ENCODE measurements around the gene ANGEL1.

- TF ChIP-seq, protein P1, sequence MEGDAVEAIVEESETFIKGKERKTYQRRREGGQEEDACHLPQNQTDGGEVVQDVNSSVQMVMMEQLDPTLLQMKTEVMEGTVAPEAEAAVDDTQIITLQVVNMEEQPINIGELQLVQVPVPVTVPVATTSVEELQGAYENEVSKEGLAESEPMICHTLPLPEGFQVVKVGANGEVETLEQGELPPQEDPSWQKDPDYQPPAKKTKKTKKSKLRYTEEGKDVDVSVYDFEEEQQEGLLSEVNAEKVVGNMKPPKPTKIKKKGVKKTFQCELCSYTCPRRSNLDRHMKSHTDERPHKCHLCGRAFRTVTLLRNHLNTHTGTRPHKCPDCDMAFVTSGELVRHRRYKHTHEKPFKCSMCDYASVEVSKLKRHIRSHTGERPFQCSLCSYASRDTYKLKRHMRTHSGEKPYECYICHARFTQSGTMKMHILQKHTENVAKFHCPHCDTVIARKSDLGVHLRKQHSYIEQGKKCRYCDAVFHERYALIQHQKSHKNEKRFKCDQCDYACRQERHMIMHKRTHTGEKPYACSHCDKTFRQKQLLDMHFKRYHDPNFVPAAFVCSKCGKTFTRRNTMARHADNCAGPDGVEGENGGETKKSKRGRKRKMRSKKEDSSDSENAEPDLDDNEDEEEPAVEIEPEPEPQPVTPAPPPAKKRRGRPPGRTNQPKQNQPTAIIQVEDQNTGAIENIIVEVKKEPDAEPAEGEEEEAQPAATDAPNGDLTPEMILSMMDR (conservative IDR thresholded peaks at IDR 0.05; ENCODE audit: low read depth in 2 of 2) = no peak
- TF ChIP-seq CREB1 (CRISPR knock-in tag; IDR thresholded peaks at IDR 0.05; ENCODE audit: low read depth) (no peak), POLR2AphosphoS5 (IDR thresholded peaks at IDR 0.05; ENCODE audit: low read depth) (no peak), NANOG (IDR thresholded peaks at IDR 0.05; ENCODE audit: borderline replicate concordance) (no peak), EZH2phosphoT487 (IDR thresholded peaks at IDR 0.05; ENCODE audit: unreplicated experiment) (no peak), ETS1 (IDR thresholded peaks at IDR 0.05) (no peak), EZH2 (IDR thresholded peaks at IDR 0.05; ENCODE audit: low read depth, unreplicated experiment) (no peak), JUNB (IDR thresholded peaks at IDR 0.05; ENCODE audit: unreplicated experiment) (no peak), ZNF331 (CRISPR knock-in tag; IDR thresholded peaks at IDR 0.05; ENCODE audit: low read depth) (no peak), ZNF114 (CRISPR knock-in tag; IDR thresholded peaks at IDR 0.05) (no peak)
- TF ChIP-seq, protein P2, sequence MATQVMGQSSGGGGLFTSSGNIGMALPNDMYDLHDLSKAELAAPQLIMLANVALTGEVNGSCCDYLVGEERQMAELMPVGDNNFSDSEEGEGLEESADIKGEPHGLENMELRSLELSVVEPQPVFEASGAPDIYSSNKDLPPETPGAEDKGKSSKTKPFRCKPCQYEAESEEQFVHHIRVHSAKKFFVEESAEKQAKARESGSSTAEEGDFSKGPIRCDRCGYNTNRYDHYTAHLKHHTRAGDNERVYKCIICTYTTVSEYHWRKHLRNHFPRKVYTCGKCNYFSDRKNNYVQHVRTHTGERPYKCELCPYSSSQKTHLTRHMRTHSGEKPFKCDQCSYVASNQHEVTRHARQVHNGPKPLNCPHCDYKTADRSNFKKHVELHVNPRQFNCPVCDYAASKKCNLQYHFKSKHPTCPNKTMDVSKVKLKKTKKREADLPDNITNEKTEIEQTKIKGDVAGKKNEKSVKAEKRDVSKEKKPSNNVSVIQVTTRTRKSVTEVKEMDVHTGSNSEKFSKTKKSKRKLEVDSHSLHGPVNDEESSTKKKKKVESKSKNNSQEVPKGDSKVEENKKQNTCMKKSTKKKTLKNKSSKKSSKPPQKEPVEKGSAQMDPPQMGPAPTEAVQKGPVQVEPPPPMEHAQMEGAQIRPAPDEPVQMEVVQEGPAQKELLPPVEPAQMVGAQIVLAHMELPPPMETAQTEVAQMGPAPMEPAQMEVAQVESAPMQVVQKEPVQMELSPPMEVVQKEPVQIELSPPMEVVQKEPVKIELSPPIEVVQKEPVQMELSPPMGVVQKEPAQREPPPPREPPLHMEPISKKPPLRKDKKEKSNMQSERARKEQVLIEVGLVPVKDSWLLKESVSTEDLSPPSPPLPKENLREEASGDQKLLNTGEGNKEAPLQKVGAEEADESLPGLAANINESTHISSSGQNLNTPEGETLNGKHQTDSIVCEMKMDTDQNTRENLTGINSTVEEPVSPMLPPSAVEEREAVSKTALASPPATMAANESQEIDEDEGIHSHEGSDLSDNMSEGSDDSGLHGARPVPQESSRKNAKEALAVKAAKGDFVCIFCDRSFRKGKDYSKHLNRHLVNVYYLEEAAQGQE (IDR thresholded peaks at IDR 0.05; ENCODE audit: unreplicated experiment) = no peak
Observed at GRCh38 chr14:76777721-76778120, 35.0 kb downstream of the ANGEL1 start.
